ENCODE data around the gene ROM1. TPM values are rescaled to one million over a fixed set of nuclear protein-coding genes. Genes with fewer than 3 reads are reported as not detected.

The ROM1 gene
- total RNA-seq, 2 experiments from 2014 or later: 0.79 to 1.1 TPM

DNA sequence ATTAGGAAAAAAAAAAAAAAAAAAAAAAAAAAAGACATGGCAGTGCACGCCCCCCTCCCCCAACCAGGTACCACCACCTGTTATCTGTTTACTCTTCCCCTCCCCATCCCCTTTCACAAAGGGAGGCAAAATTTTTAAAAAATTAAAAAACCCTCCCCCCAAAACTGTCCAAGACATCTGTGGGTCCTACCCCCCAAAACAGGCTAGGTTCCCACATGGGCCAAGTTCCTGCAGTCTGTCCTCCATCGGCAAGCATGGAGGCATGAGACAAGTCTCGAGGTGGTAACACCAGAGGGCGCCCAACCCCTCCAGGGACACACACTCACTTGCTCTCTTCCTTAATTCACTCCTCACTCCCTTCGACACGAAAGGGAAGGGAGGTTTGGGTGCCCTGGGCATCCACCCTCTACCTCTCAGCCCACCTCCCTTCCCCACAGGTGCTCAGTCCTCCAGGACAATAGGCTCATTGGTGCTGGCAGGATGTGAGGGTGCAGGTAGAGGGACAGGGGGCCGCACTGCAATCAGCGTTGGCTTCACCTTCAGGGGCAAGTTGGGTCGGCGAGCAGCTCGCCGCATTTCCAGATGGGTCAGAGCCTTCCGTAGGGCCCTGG, 19.5 kb upstream of the ROM1 start:
- CTCF ChIA-PET: interaction anchor here (0.9 to 3.8 kb wide), 16 partner anchors 10 to 272 kb away, joined by 3 to 24 read pairs (median 5); partner anchors contain the start of genes B3GAT3, C11orf98, CSKMT and EML3
- H3K4me3 Mint-ChIP-seq: peak overlapping the region; percentile 59
- peak overlapping the region; percentile 90 for H3K27ac Mint-ChIP-seq
- H3K27me3 Mint-ChIP-seq: no peaks in the 10 kb centered on the region
- TF ChIP-seq, protein P1, sequence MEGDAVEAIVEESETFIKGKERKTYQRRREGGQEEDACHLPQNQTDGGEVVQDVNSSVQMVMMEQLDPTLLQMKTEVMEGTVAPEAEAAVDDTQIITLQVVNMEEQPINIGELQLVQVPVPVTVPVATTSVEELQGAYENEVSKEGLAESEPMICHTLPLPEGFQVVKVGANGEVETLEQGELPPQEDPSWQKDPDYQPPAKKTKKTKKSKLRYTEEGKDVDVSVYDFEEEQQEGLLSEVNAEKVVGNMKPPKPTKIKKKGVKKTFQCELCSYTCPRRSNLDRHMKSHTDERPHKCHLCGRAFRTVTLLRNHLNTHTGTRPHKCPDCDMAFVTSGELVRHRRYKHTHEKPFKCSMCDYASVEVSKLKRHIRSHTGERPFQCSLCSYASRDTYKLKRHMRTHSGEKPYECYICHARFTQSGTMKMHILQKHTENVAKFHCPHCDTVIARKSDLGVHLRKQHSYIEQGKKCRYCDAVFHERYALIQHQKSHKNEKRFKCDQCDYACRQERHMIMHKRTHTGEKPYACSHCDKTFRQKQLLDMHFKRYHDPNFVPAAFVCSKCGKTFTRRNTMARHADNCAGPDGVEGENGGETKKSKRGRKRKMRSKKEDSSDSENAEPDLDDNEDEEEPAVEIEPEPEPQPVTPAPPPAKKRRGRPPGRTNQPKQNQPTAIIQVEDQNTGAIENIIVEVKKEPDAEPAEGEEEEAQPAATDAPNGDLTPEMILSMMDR (IDR thresholded peaks at IDR 0.05): peak; percentile 71
- ATAC-seq: peak; percentile 20
- DNase-seq: peak; percentile 91
- intact Hi-C loops (cut with micrococcal nuclease): loop anchor here (5.0 to 10.0 kb wide), 2 partner anchors 74 to 251 kb away; partner anchors contain the start of genes C11orf98 and CSKMT
- H3K9me3 Mint-ChIP-seq: no peaks in the 10 kb centered on the region
- POLR2A ChIA-PET: interaction anchor here (0.6 to 7.9 kb wide), 22 partner anchors 10 to 1577 kb away, joined by 3 to 87 read pairs (median 15); partner anchors contain the start of genes B3GAT3, BSCL2, C11orf98 and CSKMT
- peaks cover 56% of the 10 kb centered on the region for H3K4me1 Mint-ChIP-seq (ENCODE audit: low read depth)
- peaks cover 59% of the 10 kb centered on the region for H3K36me3 Mint-ChIP-seq (ENCODE audit: low read depth)

GRCh38 chr11:62595124-62595523, 17.9 kb upstream of the ROM1 start:
- DNase-seq (no peak), ATAC-seq (no peak)
- intact Hi-C loops (cut with micrococcal nuclease): loop anchor here (10.0 kb wide), 1 partner anchor 250 kb away; no protein-coding TSS in a partner anchor
- Mint-ChIP-seq H3K27ac (peak overlapping the region; percentile 2), H3K4me1 (ENCODE audit: low read depth) (peaks cover 61% of the 10 kb centered on the region), H3K36me3 (ENCODE audit: low read depth) (peaks cover 73% of the 10 kb centered on the region), H3K4me3 (no peak overlapping the region), H3K27me3 (no peaks in the 10 kb centered on the region), H3K9me3 (no peaks in the 10 kb centered on the region)
- CTCF ChIA-PET: interaction anchor here (1.3 to 1.7 kb wide), 3 partner anchors 8 to 200 kb away, joined by 3 to 4 read pairs (median 3); no protein-coding TSS in a partner anchor
- POLR2A ChIA-PET: interaction anchor here (0.7 to 7.9 kb wide), 8 partner anchors 9 to 70 kb away, joined by 3 to 87 read pairs (median 9); partner anchors contain the start of genes C11orf98, CSKMT, EEF1G and EML3
- TF ChIP-seq, protein P1 (IDR thresholded peaks at IDR 0.05): no peak

DNA sequence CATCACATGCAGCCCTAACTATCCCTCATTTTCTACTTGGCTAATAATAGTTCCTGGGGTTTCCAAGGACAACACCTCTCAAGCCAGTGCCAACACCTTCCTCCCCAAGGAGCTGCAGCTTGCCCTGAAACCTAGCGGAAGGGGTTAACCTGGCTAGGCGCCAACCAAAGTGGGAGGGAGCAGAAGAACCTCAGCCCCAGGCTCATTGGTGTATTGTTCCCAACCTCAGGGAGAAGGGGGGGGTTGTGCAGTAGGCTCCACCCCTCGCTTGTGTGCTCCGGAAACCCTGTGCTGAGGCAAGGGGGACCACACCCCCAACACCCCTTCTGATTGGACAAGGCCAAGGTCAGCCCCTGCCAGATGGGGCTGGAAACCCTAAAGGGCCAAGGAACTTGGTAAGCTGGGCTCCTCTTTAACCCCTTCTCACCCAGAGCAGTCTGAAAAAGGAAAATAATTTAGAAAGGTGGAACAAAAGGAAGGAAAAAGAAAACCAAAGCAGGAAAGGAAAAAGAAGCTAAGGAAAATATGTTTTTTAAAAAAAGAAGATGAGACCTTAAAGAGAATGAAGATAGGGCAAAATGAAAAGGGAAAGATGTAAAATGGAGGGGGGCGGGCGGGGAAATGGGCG, 13.9 kb upstream of the ROM1 start:
- ChIA-PET CTCF (interaction anchor here (0.7 to 1.5 kb wide), 4 partner anchors 13 to 204 kb away, joined by 3 to 6 read pairs (median 3); partner anchors contain the start of gene EML3), POLR2A (interaction anchor here (0.6 to 3.9 kb wide), 22 partner anchors 7 to 256 kb away, joined by 3 to 59 read pairs (median 6); partner anchors contain the start of genes B3GAT3, C11orf98, CSKMT and EEF1G)
- H3K9me3 Mint-ChIP-seq: no peaks in the 10 kb centered on the region
- H3K27me3 Mint-ChIP-seq: no peaks in the 10 kb centered on the region
- intact Hi-C loops (cut with micrococcal nuclease): loop anchor here (10.0 kb wide), 1 partner anchor 246 kb away; no protein-coding TSS in a partner anchor
- ATAC-seq (peak; percentile 76), DNase-seq (peak; percentile 99)
- peak overlapping the region; percentile 86 for H3K4me3 Mint-ChIP-seq
- H3K4me1 Mint-ChIP-seq (ENCODE audit: low read depth): peaks cover 49% of the 10 kb centered on the region
- peak overlapping the region; percentile 95 for H3K27ac Mint-ChIP-seq
- TF ChIP-seq, protein P1 (IDR thresholded peaks at IDR 0.05): no peak
- H3K36me3 Mint-ChIP-seq (ENCODE audit: low read depth): peaks cover 80% of the 10 kb centered on the region

DNA sequence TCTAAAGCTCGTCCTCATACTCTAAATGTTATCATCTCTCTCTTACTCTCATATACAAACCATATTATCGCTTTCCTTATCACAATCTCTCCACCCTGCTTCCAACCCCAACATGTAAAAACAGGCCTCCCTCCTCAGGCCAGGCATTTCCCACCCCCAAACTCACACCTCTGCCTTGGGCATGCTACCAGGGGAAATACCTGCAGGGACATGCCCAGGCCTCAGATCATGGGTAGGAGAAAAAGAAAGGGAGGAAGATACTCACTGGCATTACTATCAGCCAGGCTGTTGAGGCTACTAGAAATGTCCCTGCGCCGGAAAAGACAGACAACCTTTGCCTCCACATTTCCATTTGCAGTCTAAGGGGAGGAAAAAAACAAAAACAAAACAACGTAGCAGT, 13.2 kb upstream of the ROM1 start:
- POLR2A ChIA-PET: interaction anchor here (0.6 to 3.9 kb wide), 28 partner anchors 8 to 255 kb away, joined by 3 to 59 read pairs (median 6); partner anchors contain the start of genes B3GAT3, C11orf98, CSKMT and EEF1G
- Mint-ChIP-seq H3K9me3 (no peaks in the 10 kb centered on the region), H3K36me3 (ENCODE audit: low read depth) (peaks cover 73% of the 10 kb centered on the region), H3K27ac (peak overlapping the region; percentile 95), H3K4me3 (peak overlapping the region; percentile 86), H3K4me1 (ENCODE audit: low read depth) (peaks cover 44% of the 10 kb centered on the region), H3K27me3 (no peaks in the 10 kb centered on the region)
- no peak for ATAC-seq
- CTCF ChIA-PET: interaction anchor here (0.9 to 2.7 kb wide), 6 partner anchors 8 to 175 kb away, joined by 3 to 24 read pairs (median 4); partner anchors contain the start of genes C11orf98, EML3, ROM1 and TUT1
- intact Hi-C loops (cut with micrococcal nuclease): loop anchor here (10.0 kb wide), 1 partner anchor 245 kb away; no protein-coding TSS in a partner anchor
- TF ChIP-seq, protein P1 (IDR thresholded peaks at IDR 0.05): no peak
- DNase-seq: peak; percentile 51
